ENCODE results near the gene ARHGAP23.
A peak's percentile ranks its signal among the peaks of the same experiment; 100 is the strongest.

ARHGAP23 gene

DNA sequence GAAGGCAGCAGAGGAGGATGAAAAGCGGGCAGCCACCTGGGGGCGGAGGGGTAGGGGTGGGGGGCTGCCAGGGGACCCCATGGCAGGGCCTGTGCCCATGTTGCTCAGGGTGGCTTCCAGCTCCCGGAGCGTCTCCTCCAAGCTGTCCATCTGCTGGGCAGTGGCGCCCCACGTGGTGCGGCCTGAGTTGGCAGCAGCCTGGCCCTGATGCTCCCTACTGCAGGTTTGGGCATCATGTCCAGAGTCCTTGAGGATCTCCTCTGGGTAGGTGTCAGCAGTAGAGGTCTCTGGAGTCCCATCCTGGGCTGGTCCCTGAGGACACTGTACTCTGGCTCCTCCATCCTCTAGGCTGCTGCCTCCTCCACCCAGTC lies 116.6 kb downstream of the ARHGAP23 start:
- DNase-seq (ENCODE audit: low spot score), result no peak
- FAIRE-seq, result no peak

DNA sequence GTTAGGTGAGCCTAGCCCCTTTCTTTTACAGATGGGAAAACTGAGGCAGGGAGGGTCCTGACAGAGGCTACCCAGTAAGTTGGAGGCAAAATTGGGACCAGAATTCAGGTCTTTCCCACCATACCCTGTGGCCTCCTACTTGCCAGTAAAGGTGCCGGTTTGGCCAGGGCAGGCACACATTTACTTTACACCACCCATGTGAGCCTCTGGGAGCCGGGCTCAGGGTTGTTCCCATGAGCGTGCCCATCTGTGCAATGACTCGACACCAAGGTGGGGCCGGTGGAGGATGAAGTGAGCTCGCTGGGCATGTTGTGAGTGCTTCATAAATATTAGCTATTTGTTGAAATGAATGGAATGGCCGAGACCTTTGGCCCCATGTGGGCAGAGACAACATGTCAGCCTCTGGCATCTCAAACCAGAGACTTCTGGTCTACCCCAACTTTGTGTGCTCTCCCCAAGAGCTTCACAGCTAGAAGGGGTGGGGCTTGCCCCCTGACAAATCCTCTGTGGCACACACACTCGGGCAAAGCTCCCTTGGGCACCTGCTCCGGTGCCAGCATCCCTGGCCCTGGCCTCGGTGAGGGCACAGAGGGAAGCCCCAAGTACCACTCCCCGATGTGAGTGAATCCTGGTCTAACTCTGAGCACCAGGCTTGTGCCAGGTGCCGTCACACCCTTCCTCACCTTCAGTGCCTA lies 117.4 kb downstream of the ARHGAP23 start:
- FAIRE-seq (no peak), DNase-seq (ENCODE audit: low spot score) (no peak)

DNA sequence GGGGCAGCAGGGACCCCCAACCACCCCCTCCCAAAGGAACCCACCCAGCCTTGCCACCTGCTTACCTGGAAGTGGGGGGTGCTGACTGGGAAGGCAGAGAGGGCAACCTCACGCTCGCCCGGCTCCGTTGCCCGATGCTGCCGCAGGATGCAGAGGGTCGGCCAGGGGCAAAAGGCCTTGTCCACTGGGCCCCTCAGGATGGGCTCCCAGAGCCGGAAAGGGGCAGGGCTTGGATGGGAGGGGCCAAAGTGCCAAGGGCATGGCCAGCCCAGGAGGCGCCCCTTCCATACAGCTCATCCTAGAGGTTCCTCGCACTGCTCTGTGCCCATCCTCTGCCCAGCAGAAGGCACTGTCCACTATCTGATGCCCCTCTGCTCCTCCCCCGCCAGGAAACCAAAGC lies 118.1 kb downstream of the ARHGAP23 start:
- no peak for FAIRE-seq
- no peak for DNase-seq (ENCODE audit: low spot score)

DNA sequence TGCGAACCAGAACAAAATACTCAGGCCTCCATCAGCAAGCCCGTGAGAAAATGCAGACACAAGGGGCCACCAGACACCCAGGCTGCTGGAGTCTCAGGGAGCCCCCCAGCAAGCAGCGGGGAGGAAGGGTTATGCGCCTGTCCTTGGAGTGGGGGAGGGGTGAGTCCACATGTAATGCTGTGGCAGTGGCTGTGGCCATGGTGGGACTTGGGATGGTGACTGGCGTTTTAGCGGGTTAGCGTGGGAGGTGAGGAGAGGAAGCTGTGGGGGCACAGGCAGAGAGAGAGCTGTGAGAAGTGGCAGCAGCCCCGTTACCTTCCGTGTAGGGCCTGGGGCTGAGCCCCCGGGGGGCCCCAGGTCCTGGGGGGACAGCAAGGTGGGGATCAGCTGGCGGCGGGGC lies 119.2 kb downstream of the ARHGAP23 start:
- DNase-seq (ENCODE audit: low spot score) (no peak), FAIRE-seq (no peak)

DNA sequence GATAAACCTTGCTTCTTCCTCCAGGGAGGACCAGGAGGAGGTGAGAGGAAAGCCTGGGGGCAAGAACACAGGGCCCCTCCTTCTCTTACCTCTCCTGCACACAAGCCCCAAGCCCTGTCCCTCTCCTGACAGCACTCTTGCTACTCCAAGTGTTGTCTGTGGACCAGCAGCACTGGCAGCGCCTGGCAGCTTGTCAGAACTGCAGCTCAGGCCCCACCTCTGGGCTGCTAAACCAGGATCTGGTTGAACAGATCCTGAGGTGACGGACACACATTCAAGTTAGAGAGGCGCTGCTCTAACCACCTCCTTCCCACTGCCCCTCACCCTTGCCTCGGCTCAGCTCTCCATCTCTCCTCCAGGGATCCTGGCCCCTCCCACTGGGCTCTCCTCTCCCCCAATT lies 121.0 kb downstream of the ARHGAP23 start:
- DNase-seq (ENCODE audit: low spot score), result no peak
- FAIRE-seq, result no peak

DNA sequence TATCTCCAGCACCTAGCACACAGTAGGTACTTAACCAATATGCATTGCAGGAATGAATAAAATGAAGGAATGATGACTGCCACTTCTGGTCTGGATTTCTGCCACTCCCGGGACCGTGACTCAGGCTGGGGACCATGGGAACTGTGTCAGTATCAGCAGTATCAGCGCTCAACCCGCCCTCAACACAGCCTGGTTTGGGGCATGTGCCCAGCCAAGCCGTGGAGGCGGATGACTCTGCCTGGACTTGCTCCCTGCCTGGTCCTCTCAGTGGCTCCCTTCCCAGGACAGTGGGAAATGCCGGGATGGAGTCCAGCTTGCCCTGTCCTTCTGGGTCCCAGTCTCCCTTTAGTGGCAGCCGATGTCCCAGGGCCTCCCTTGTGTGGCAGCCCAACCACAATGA lies 122.4 kb downstream of the ARHGAP23 start:
- FAIRE-seq (no peak), DNase-seq (ENCODE audit: low spot score) (no peak)

DNA sequence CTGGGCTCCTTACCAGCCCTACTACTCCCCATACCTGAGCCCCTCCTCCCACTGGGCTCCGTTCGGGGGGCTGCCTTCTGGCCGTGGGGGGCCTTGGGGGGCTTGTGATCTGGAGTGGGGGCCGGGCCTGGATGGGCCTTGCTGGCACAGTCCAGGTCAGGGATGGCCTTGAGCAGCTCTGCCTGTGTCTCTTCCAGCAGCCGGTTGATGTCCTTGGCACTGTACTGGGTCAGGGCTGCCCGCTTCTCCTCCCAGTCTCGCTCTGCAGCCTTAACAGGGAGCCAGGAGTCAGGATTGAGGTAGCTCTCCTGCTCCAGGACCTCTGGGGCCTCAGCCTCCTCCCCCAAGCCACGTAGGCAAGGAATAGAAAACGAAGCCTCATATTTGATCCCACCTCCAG lies 122.9 kb downstream of the ARHGAP23 start:
- FAIRE-seq (no peak), DNase-seq (ENCODE audit: low spot score) (no peak)

DNA sequence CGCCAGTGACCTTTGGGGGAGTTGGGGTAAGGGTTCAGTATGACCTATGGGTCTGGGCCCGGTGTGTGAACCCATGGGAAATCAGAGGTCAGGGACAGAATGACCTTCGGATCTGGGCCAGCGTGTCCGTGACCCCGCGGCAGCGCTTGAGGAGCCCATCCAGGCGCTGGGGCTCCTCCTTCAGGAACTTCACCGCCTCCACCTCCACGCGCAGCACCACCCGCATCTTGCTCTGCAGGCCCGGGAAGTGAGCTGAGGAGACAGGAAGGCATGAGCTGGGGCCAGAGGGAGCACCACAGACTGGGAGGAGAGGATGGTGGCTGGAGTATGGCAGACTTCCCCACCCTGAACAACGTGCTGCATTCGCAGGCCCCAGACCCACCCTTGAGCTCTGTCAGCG lies 124.1 kb downstream of the ARHGAP23 start:
- DNase-seq (ENCODE audit: low spot score) (no peak), FAIRE-seq (no peak)

DNA sequence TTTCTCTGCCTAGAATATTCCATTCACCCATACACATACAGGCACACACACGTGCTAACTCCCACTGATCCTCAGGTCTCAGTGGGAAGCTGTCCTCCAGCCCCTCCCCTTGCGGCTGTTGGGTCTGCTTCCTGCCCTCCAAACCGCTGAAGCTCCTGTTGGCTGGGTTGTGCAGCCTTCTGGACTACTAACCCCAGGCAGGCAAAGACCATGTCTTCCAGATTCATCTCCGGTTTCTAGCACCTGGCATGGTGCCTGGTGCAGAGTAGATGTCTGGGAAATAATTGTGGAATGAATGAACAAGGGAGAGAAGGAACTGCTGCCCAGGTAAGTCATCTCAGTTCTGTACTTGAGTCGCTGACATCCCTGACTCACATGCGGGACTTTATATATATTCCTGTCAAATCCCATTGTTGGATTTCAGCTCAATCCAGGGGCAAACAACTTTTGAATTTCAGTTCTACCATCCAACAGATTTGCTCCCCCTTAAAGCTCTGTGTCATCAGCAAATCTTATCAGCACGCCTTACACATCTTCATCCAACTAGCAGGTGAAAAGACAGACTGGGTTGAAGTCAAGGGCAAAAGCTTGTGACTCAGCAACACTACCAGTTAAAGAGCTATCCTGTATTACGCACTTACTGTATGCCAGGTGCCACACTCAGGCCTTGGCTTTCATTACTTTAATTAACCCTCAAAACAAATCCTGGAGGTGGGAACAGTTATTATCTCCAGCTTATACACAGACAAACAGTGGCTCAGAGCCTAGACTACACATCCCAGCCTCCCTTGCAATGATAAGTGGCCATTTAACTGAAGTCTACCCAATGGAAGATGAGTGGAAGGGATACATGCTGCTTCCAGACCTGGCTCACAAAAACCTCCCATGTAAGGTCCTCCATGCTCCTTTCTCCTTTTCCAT lies 126.4 kb downstream of the ARHGAP23 start:
- no peak for DNase-seq (ENCODE audit: low spot score)

DNA sequence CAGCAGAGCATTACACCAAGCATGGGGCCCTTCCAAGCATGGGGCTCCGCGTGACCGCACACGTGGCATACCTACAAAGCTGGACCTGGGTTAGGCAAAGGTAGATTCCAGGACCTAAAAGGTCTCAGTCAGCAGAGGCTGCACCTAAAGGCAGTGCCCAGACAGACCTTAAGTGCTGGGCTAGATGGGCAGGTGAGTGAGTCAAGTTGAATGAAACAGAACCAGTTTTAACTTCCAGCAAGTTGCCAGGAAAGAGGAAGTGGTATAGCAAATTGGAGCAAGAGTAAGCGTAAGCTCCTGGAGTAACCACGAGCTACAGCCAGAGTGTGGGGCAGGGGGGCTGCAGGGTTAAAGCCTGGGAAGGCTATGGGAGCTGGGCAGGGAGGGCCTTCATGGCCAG lies 128.0 kb downstream of the ARHGAP23 start:
- DNase-seq (ENCODE audit: low spot score), result no peak
- FAIRE-seq, result no peak

More for the DNA sequence above, 126.4 kb downstream of the ARHGAP23 start:
- FAIRE-seq, result no peak

DNA sequence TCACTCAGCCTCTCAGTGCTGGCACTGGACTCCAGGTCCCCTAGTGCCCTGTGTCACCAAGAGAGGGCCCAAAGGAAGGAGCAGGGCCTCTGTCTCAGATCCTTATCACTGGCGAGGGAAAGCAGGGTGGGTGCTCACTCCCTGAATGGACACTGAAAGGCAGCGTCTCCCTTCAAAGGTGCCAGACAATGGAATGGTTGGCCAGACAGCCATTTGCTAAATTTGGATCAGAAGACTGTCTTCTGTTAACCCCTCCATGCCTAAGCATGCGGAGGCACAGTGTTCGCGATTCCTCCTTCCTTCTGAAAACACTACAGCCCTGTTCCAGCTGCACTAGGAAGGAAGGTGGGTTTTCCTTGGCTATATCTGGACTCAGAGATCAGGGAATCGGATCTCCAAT lies 129.1 kb downstream of the ARHGAP23 start:
- DNase-seq (ENCODE audit: low spot score) (no peak), FAIRE-seq (no peak)

DNA sequence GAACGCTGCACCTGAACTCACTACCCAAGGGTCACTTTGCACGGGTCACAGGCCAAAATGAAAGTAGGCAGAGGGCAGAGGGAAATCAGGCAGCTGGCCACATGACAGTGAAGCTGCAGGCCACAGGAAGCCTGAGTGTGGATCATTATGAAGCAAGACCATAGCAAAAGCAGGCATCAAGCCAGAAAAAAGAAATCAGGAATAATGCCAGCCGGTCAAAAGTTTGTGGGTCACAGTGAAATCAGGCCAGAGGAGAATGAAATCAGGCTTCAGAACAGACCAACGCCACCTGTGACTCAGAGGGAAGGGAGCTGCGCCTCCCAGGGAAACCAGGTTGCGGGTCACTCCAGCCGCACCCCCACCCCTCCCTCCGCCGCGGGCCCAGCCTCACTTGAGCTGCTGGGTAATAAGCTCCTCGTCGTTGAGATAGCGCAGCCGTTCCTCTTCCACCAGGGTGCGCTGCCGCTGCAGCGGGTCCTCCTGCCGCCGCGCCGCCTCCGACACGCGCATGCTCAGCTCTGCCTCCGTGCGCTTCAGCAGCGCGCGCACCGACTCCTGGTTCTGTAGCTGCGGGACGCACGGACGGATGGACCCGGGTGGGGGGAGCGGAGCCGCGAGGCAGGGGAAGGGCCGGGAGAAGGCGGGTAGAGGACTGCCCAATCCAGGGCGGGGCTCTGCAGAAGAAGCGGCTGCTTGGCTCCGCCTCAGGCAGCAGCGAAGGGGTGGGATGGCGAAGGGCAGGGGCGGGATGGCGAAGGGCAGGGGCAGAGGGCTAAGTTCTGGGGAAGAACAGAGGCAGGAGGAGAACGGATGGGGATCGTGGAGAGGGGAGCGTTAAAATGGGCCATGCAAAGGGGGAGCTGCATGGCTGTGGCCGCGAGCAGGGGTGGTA lies 129.8 kb downstream of the ARHGAP23 start:
- DNase-seq (ENCODE audit: low spot score) (peak; percentile 98), FAIRE-seq (no peak)

DNA sequence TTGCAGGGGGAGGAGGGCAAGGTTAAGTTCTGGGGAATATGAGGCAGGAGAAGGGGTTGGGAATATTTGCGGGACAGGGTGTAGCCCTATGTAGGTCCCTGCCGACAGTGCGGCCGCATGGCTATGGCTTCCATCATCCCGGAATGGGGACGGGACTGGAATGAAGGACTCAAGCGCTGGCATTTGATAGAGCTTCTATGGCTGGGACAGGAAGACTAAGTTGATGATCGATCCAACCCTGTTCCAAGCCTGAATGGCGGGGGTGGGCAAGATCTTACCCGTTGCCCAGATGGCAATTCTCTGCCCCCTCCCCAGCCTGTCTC lies 130.4 kb downstream of the ARHGAP23 start:
- DNase-seq (ENCODE audit: low spot score) (no peak), FAIRE-seq (no peak)

DNA sequence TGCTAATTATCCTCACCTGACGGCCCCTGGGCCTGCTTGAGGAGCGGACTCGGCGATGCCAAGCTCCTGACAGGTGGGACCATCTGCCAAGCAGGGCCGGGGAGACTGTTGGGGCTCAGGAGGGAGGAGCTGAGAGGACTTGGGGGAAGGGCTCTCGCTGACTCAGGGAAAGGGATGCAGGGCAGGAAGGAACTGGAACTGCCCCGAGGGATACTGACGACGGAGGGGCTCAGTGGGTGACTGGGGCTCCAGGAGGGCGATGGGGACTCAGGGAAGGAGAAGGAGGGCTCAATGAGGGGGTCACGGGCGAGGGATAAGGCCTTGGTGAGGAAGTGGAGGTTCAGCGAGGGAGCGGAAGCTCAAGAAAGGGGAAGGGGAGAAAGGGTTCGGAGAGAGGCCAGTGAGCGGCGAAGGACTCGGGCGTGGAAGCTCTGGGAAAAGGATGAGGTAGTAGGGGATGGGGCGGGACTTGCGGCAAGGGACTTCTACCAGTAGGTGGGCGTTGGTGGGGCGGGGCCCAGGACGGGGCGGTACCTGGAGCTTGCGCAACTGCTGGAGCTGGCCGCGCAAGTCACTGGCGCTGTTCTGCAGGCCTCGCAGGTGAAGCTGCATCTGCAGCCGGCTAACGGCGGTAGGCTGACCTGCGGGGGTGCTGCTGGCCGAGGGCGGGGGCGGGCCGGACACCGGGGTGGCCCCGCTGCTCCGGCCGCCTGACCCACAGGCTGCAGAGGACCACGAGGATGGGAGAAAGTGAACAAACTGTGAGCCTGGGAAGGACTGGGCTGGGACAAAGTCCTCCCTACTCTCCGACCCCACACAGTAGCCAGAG lies 131.0 kb downstream of the ARHGAP23 start:
- DNase-seq (ENCODE audit: low spot score) (peak; percentile 94), FAIRE-seq (no peak)

DNA sequence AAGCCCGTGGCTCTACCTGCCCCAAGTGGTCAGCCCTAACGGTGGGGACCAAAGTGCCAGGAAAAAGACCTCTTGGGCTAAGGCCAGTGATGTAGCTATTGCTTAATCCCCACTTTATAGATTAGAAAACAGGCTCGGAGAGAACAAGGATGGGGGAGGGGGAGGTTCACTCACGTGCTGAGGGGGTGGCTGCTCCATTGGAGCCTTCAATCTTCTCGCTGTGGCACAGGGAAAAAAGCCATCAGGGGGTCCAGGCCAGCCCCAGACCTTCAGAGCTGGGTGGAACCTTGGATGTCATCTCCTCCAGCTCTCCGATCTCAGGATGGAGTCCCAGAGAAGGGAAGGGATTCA lies 131.6 kb downstream of the ARHGAP23 start:
- no peak for FAIRE-seq
- DNase-seq (ENCODE audit: low spot score), result no peak

DNA sequence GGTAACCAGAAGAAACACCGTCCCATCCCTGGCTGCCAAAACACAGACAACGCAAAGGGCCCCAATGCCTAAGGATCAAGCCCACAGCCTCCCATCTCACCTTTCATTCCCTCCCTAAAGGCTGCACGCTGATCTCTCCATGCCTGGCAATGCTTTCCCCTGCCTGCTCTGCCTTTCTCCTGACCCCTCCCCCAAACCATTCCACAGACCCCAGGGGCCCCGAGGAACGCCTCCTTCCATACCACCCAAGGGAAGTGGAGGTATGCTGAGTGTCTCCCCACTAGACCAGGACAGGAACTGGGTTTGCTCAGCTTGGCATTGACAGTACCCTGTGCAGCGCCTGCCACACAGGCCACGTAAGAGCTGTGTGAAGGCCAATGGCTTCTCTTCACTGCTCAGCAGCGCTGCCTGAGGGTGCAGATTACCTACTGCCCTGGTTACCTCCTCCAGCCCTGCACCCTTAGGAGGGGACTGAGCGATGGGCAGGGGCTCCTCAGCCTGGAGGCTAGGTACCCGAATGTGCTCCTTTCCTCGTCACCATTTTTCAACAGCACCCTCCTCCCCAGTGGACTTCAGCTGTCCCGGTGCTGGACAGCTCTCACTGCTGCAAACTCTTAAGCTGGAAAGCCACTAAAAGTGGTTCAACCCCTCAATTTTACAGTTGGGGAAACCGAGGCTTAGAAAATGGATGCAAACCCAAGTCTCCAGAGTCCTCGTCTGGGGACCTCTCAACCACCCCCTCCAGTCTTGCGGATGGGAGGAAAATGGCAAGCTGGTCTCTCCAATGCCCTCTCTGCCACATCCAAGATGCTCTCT lies 132.4 kb downstream of the ARHGAP23 start:
- FAIRE-seq, result no peak
- no peak for DNase-seq (ENCODE audit: low spot score)

DNA sequence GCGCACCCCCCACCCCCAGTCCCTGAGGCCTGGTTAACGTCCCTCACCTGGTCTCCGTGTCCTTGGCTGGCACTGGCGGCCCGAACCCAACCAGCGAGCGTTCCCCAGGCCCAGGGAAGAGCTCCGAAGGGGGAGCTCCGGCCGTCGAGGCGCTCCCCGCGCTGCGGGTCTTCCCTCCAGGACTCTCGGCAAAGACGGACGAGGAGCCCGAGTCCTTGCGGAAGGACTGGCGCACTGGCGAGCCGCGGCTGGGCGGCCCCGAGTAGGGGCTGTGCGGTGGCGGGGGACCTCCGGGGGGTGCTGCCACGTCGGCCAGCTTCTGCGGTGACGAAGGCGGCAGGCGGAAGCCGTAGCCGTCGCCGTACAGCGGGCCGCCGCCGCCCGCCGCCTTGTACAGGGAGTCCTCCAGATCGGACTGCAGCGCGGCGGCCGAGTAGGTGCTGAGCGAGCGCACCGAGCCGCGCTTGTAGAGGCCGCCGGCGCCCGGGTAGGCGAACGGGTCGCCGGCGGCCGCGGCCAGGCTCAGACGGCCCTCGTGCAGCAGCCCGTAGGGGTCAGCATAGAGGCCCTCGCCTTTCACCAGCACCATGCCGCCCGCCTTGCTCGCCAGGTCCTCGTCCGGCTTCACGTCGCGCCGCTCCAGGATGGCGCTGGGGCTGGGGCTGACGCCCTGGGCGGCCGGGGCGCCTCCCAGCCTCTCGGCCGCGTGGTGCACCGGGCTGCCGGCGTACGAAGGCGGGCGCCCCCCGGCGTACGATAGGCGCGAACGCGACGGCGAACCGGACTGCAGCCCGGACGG lies 133.4 kb downstream of the ARHGAP23 start:
- DNase-seq (ENCODE audit: low spot score), result no peak
- FAIRE-seq, result no peak

Measured in urothelium cell line (cell line).